ENCODE data around the gene PTPRG. TPM values are rescaled to one million over a fixed set of nuclear protein-coding genes. Genes with fewer than 3 reads are reported as not detected.

PTPRG gene
- total RNA-seq, 1 experiment from 2014 or later = 32.1 TPM

DNA sequence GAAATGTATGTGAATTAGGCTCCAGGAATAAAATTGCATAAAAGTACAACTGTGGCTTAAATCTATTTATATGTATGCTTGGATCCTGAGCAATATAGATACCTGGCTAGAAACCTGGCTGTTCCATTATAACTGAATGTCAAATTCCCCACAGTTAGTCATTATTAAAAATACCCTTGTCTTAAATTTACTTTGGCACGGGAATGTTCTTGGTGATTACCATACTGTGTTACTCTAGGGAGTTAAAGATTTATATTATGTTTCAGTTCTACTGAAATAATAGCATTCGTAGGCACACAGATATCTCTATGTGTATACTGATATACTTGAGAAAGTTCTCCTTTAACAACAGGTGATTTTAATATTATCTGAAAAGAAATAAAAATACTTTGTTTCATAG is 394.1 kb downstream of the PTPRG start (continued):
- TF ChIP-seq, protein P1, sequence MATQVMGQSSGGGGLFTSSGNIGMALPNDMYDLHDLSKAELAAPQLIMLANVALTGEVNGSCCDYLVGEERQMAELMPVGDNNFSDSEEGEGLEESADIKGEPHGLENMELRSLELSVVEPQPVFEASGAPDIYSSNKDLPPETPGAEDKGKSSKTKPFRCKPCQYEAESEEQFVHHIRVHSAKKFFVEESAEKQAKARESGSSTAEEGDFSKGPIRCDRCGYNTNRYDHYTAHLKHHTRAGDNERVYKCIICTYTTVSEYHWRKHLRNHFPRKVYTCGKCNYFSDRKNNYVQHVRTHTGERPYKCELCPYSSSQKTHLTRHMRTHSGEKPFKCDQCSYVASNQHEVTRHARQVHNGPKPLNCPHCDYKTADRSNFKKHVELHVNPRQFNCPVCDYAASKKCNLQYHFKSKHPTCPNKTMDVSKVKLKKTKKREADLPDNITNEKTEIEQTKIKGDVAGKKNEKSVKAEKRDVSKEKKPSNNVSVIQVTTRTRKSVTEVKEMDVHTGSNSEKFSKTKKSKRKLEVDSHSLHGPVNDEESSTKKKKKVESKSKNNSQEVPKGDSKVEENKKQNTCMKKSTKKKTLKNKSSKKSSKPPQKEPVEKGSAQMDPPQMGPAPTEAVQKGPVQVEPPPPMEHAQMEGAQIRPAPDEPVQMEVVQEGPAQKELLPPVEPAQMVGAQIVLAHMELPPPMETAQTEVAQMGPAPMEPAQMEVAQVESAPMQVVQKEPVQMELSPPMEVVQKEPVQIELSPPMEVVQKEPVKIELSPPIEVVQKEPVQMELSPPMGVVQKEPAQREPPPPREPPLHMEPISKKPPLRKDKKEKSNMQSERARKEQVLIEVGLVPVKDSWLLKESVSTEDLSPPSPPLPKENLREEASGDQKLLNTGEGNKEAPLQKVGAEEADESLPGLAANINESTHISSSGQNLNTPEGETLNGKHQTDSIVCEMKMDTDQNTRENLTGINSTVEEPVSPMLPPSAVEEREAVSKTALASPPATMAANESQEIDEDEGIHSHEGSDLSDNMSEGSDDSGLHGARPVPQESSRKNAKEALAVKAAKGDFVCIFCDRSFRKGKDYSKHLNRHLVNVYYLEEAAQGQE (IDR thresholded peaks at IDR 0.05; ENCODE audit: low read depth) = no peak
- TF ChIP-seq, protein P2, sequence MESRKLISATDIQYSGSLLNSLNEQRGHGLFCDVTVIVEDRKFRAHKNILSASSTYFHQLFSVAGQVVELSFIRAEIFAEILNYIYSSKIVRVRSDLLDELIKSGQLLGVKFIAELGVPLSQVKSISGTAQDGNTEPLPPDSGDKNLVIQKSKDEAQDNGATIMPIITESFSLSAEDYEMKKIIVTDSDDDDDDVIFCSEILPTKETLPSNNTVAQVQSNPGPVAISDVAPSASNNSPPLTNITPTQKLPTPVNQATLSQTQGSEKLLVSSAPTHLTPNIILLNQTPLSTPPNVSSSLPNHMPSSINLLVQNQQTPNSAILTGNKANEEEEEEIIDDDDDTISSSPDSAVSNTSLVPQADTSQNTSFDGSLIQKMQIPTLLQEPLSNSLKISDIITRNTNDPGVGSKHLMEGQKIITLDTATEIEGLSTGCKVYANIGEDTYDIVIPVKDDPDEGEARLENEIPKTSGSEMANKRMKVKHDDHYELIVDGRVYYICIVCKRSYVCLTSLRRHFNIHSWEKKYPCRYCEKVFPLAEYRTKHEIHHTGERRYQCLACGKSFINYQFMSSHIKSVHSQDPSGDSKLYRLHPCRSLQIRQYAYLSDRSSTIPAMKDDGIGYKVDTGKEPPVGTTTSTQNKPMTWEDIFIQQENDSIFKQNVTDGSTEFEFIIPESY (IDR thresholded peaks at IDR 0.05; ENCODE audit: extremely low read depth, insufficient replicate concordance, low read length) = no peak
- no peak for TF ChIP-seq POLR2A (IDR thresholded peaks at IDR 0.05; ENCODE audit: borderline replicate concordance, extremely low read depth, insufficient read depth, insufficient read length)
- TF ChIP-seq, protein P3, sequence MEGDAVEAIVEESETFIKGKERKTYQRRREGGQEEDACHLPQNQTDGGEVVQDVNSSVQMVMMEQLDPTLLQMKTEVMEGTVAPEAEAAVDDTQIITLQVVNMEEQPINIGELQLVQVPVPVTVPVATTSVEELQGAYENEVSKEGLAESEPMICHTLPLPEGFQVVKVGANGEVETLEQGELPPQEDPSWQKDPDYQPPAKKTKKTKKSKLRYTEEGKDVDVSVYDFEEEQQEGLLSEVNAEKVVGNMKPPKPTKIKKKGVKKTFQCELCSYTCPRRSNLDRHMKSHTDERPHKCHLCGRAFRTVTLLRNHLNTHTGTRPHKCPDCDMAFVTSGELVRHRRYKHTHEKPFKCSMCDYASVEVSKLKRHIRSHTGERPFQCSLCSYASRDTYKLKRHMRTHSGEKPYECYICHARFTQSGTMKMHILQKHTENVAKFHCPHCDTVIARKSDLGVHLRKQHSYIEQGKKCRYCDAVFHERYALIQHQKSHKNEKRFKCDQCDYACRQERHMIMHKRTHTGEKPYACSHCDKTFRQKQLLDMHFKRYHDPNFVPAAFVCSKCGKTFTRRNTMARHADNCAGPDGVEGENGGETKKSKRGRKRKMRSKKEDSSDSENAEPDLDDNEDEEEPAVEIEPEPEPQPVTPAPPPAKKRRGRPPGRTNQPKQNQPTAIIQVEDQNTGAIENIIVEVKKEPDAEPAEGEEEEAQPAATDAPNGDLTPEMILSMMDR (IDR thresholded peaks at IDR 0.05 in 2 of 3, conservative IDR thresholded peaks at IDR 0.05 in 1 of 3; ENCODE audit: borderline replicate concordance in 1 of 3, insufficient read depth in 1 of 3, low read depth in 2 of 3, low read length in 2 of 3) = no peak
- TF ChIP-seq, protein P4, sequence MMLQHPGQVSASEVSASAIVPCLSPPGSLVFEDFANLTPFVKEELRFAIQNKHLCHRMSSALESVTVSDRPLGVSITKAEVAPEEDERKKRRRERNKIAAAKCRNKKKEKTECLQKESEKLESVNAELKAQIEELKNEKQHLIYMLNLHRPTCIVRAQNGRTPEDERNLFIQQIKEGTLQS (IDR thresholded peaks at IDR 0.05) = no peak
- TF ChIP-seq POLR2AphosphoS5 (IDR thresholded peaks at IDR 0.05; ENCODE audit: low read depth, low read length) = no peak
